ENCODE results near the gene CAMTA1.

The CAMTA1 gene

DNA sequence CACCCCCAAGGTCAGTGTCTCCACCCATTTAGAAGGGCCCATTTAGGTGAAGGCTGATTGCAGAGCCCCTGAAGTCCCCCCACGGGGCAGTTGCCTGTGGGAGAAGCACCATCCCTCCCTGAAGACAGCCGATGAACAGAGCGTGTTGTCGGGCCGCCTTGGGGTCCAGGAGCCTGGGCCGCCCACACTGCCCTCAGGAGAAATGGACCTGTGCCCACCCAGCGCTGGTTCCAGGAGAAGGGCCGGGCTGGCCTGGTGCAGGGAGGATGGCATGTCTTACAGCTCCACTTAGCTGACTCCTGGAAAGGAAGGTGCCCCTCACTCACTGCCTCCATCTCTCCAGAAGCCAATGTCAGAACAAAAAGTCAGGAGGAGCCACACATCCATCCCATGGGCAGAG lies 733.2 kb downstream of the CAMTA1 start:
- no peak for DNase-seq (ENCODE audit: low read depth in 2 of 3, low spot score in 2 of 3)

GRCh38 chr1:7519181-7519860 lies 734.1 kb downstream of the CAMTA1 start:
- DNase-seq (ENCODE audit: low read depth in 2 of 3, low spot score in 2 of 3) = no peak

- no peak for DNase-seq (ENCODE audit: low read depth in 2 of 3, low spot score in 2 of 3)
Measured at GRCh38 chr1:7519861-7520395, 734.7 kb downstream of the CAMTA1 start.

DNA sequence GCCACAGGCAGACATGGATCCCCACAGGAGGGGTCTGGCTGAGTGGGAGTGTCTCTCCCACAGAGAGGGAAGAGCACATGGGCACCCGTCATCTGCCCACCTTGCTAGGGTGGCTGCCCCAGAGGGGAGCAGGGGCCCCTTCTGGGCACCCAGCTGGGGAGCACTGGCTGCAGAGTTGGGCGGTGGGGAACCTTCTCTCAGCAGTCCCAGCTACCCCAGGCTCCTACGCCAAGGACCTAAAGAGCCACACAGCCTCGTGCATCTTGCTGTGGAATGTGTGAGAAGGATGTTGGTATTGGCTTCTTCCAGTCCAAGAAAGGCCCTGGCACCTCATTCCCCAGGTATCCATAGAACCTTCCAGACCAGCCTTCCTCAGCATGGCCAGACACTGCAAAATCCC lies 735.2 kb downstream of the CAMTA1 start:
- no peak for DNase-seq (ENCODE audit: low read depth in 2 of 3, low spot score in 2 of 3)

GRCh38 chr1:7524341-7525337 lies 739.4 kb downstream of the CAMTA1 start:
- no peak for DNase-seq (ENCODE audit: low read depth in 2 of 3, low spot score in 2 of 3)

- no peak for DNase-seq (ENCODE audit: low read depth in 2 of 3, low spot score in 2 of 3)
Measured at GRCh38 chr1:7525338-7526063, 740.2 kb downstream of the CAMTA1 start.

DNA sequence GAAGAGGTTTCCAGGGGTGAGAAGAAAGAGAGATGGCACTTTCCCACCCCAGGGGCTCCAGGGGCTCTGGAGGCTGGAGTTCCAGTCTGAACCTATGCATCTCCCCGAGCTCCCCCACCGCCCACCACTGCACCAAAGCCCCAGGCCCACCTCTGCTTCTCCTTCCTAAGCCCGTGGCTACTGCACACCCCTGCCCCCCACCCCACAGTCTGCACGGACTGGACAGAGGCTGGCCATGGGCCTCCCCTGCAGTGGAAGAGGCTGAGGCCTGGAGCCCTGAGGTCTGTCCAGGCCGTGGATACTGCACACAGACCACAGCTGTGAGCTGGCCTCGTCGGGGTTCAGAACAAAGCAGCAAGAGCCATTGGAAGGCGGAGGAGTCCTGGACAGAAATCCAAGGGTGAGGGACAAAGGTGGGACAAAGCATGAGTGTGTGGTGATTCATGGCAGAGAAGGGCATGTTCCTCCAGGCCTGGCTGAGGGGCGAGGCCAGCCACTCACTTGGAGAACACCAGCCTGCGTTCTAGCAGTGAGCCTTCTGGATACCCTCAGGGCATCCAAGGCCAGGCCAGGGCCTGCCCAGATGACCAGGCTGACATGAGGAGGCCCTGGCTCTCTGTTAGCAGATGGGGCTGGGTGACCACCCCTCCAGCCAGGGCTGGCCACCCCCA lies 741.1 kb downstream of the CAMTA1 start:
- no peak for DNase-seq (ENCODE audit: low read depth in 2 of 3, low spot score in 2 of 3)

DNA sequence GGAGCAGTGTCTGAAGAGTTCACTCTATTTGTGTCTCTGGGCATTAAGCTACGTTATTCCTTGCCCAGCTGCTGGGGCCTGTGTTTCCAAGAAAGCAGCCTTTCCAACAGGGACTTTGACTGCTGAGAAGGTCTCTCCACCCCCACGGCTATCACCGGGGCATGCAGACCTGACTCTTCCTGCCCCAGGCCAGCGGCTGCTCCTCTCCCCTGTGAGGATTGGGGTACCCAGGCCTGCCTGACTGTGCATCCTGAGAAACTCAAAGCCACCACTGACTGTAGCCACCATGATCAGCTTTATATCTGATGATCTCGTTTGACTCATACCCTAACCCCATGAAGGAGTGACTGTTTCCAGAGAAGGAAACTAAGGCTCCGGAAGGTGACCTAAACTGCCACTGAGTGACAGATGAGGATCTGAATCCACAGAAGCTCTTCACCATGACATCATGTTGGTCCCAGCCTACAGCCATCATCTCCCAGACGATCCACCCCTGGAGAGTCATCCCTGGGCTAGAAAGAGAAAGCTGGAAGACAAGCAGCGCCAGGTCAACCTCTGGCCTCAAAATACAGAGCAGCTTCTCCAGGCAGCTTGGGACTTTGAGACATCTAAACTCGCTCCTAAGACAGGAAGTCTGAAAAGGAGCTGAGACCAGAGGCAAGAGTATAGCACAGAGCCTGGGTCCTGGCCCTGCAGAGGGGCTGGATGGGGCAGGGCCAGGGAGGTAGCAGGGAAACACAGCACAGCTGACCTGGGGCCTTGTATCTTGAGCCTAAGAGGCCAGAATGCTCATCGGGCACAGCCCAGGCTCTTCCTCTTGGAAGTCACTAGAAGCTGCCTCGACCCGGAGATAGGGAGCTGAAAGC lies 741.8 kb downstream of the CAMTA1 start:
- no peak for DNase-seq (ENCODE audit: low read depth in 2 of 3, low spot score in 2 of 3)

DNA sequence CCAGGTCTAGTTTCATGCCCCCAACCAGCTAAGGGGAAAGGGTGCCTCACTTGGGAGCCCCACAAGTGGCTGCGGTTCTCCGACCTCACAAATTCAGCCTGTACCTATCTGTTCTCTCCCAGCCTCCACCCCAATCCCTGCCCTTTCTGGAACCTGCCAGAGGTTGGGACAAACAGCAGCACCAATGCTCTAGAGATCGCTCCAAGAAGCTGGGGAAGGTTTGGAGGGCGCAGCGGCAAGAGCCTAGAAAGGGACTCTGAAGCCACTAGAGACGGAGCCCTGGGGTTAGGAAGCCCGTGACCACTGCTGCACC lies 742.4 kb downstream of the CAMTA1 start:
- DNase-seq (ENCODE audit: low read depth in 2 of 3, low spot score in 2 of 3) = no peak

GRCh38 chr1:7528386-7529198 lies 743.3 kb downstream of the CAMTA1 start:
- DNase-seq (ENCODE audit: low read depth in 2 of 3, low spot score in 2 of 3) = no peak

DNA sequence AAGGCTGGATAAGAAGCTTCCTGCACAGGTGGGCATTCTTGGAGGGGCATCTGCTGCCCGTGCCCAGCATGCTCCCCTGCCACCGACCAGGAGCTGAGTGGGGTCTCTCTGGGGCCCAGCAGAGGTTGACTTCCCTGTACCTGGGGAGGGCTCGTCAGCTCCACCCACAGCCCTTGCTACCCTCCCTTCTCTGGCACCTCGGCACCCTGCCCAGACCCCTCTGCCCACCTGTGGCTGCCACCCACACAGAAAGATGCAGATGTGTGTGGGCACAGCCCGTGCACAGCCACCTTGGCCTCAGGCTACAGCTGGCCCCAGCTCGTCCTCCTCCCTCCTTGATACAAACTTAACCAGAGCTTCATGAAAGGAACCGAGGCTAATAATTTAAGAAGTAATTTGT lies 744.7 kb downstream of the CAMTA1 start:
- no peak for DNase-seq (ENCODE audit: low read depth in 2 of 3, low spot score in 2 of 3)

- no peak for DNase-seq (ENCODE audit: low read depth in 2 of 3, low spot score in 2 of 3)
Measured at GRCh38 chr1:7531562-7532340, 746.5 kb downstream of the CAMTA1 start.

- no peak for DNase-seq (ENCODE audit: low read depth in 2 of 3, low spot score in 2 of 3)
Measured at GRCh38 chr1:7533006-7533405, 747.8 kb downstream of the CAMTA1 start.

DNA sequence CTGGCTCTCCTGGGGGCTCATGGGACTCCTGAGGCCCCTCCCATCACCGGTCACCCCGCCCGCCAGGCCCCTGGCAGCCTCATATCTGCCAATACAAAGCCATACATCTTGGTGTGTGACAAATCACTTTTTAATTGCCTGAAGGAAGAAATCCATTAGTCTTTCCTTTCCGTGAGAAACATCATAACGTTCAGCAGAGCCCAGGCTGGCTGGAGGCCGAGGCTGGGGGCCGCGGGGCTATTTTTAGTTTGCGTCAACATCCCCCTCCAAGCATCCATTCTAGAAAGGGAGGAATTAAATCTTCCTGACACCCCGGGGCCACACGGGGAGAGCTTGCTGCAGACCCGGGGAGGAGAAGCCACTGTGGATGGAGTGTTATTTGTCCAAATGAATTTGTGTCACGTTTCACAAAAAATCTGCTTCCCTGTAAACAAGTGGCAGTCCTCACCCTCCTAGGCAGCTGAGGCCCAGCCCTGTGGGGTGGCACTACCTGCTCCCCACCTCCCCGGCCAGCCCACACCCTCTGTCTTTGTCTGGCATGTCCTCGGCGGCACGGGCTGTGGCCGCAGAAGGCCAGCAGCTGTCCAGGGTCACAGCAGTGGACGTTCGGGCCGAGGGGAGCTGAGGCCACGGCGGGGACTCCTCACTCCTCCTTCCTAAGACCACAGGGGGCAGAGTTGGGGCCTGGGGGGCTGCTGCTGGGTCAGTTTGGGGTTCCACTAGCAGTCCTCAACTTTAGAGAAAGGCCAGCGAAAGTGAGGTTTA lies 749.0 kb downstream of the CAMTA1 start:
- DNase-seq (ENCODE audit: low read depth in 2 of 3, low spot score in 2 of 3) = no peak

DNA sequence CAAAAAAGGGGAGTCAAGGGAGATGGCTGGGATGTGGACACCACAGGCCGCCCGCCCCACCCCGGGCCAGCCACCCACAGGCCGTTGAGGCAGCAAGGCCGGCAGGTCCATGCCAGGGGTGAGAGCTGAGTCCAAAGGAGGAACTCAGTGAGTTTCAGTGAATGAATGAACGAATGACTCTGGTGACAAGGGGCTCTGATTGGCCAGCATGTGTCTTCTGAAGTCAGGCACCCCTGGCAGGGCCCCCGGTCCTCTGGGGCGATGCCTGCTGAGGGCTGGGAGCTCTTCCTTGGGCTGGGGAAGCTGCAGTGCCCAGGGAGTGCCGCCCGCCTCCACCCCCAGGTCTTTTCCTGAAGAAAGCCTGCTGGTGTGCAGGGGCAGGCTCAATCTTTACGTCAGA lies 749.8 kb downstream of the CAMTA1 start:
- DNase-seq (ENCODE audit: low read depth in 2 of 3, low spot score in 2 of 3) = no peak

GRCh38 chr1:7535934-7536878 lies 751.0 kb downstream of the CAMTA1 start:
- no peak for DNase-seq (ENCODE audit: low read depth in 2 of 3, low spot score in 2 of 3)
